Adrenal gland (tissue), 12 donors: ENCODE results near the gene OR2H2. TPM values are rescaled to one million over a fixed set of nuclear protein-coding genes. Genes with fewer than 3 reads are reported as not detected.

Experiments
- DNase-seq, 7 donors: peaks; one replicate each; pipeline ENCODE4 v3.0.0-alpha.2; 2019 to 2020
- H3K27ac ChIP-seq, 5 donors: fragments of 200-600 bp; sonication (generic) in 4 of 5; 1 replicate in 3 of 5; 2 replicates in 2 of 5; pipeline versions ENCODE4 v1.5.1 to v1.8.0; 2016 to 2020; ENCODE audit warnings: mild to moderate bottlenecking in 1 of 5
- H3K27me3 ChIP-seq: fragments of 200-600 bp; 2 replicates; pipeline ENCODE4 v1.8.0; 2021
- H3K36me3 ChIP-seq, 2 donors: fragments of 200-600 bp; replicated peaks in 1 of 2; 1 replicate in 1 of 2; 2 replicates in 1 of 2; pipeline versions ENCODE4 v1.5.1 to v1.8.0; 2018 to 2022
- H3K4me1 ChIP-seq, 2 donors: fragments of 200-600 bp; replicated peaks in 1 of 2; 1 replicate in 1 of 2; 2 replicates in 1 of 2; pipeline versions ENCODE4 v1.5.1 to v1.8.0; 2018 to 2021
- H3K4me3 ChIP-seq, 4 donors: fragments of 200-600 bp; sonication (generic) in 3 of 4; one replicate each; pipeline ENCODE4 v1.5.1; 2016 to 2018
- H3K9me3 ChIP-seq, 3 donors: fragments of 200-600 bp; sonication (generic) in 1 of 3; replicated peaks in 1 of 3; 1 replicate in 2 of 3; 2 replicates in 1 of 3; pipeline versions ENCODE4 v1.5.1 to v1.8.0; 2016 to 2021
- CTCF ChIP-seq, 6 experiments: fragments of 450-650 bp in 4 of 6; fragments of 200-600 bp in 2 of 6; sonication (generic) in 1 of 6; IDR thresholded peaks; 1 replicate in 5 of 6; 2 replicates in 1 of 6; pipeline versions ENCODE4 v1.5.1 to v1.8.0; 2016 to 2021; ENCODE audit warnings: antibody characterized with exemption in 6 of 6, mild to moderate bottlenecking in 2 of 6, moderate library complexity in 1 of 6
- POLR2A ChIP-seq, 2 donors: fragments of 450-650 bp; IDR thresholded peaks; one replicate each; pipeline ENCODE4 v1.6.1; 2017; ENCODE audit warnings: antibody characterized with exemption in 2 of 2, mild to moderate bottlenecking in 2 of 2, moderate library complexity in 1 of 2
- WGBS, 4 donors: extraction: QIAGEN DNeasy Blood & Tissue Kit in 2 of 4; methylation state at CpG; one replicate each; pipeline versions ENCODE4 v1.1.5 to v1.1.7; 2013 to 2017; 5-methylcytosine and 5-hydroxymethylcytosine counted together
- intact Hi-C, 2 donors: fragments of 100-400 bp; cut with DNase I; formaldehyde crosslinking; loops; one replicate each; pipeline versions ENCODE4 v1.14.1 to v1.15.0; 2022 to 2023
- polyA plus RNA-seq, 3 donors: library from polyadenylated mRNA; stranded (reverse); fragments of 200-250 nt in 2 of 3; fragments of 350-450 nt in 1 of 3; fragmentation: Illumina TruSeq in 1 of 3; extraction: RNeasy Lipid Tissue Mini Kit (QIAGEN cat#74804) in 1 of 3; gene quantifications; one replicate each; pipeline ENCODE4 v1.2.3, GENCODE V29; 2013 to 2014
- total RNA-seq, 9 donors: library from RNA; depleted of rRNA in 4 of 9; stranded (reverse); fragments of >200 nt in 4 of 9; fragments of 120-200 nt in 1 of 9; fragmentation: NEBNext Ultra II Directional in 1 of 9; extraction: Animal tissue kit (Norgen Biotek cat#: 25700) in 1 of 9; gene quantifications; one replicate each; pipeline versions ENCODE4 v1.1.0 to v1.2.4, GENCODE V29; 2013 to 2023
- donor health status: healthy with polysubstance abuse.
- donor health status: Bipolar disorder and iron deficiency.
- donor health status: DM: yes; HTN: yes; CAD: no.
- donor health status: DM: no; HTN: no; CAD: no.
- donor health status: DM: no; HTN: no; CAD: no.
- donor health status: DM: yes; HTN: yes; CAD: no.

OR2H2 gene
- total and polyA plus RNA-seq, 12 donors, result not detected

- H3K27ac ChIP-seq, result no peak overlapping the region
- intact Hi-C loops, result no loop called here
- peaks cover 35% of the 10 kb centered on the region for H3K27me3 ChIP-seq
- peak overlapping the region in 1 of 4 donors; percentile 46 for H3K4me3 ChIP-seq
- peaks cover 9 to 17% of the 10 kb centered on the region in 2 donors for H3K4me1 ChIP-seq
- TF ChIP-seq POLR2A (IDR thresholded peaks at IDR 0.05), result no peak
- TF ChIP-seq CTCF (IDR thresholded peaks at IDR 0.05), result peak in 1 of 6 experiments; percentile 24
- WGBS, 4 donors, result 2 to 5% (median 2%) methylated on average over 12 to 83 of the region's 83 CpGs
- H3K36me3 ChIP-seq, result no peaks in the 10 kb centered on the region
- peak; percentile 29 to 68 (median 56) for DNase-seq
- no peaks in the 10 kb centered on the region for H3K9me3 ChIP-seq
These were observed 31.5 kb upstream of the OR2H2 start for GRCh38 chr6:29553268-29554057.

- Histone ChIP-seq H3K36me3 (no peaks in the 10 kb centered on the region), H3K9me3 (no peaks in the 10 kb centered on the region), H3K27me3 (peaks cover 35% of the 10 kb centered on the region), H3K4me1 (peaks cover 9 to 17% of the 10 kb centered on the region in 2 donors), H3K4me3 (no peak overlapping the region), H3K27ac (no peak overlapping the region)
- intact Hi-C loops, result no loop called here
- no peak for TF ChIP-seq POLR2A (IDR thresholded peaks at IDR 0.05)
- TF ChIP-seq CTCF (IDR thresholded peaks at IDR 0.05), result no peak
- no peak for DNase-seq
- WGBS, 4 donors, result 82 to 87% (median 83%) methylated on average over 5 of the region's 5 CpGs
These were observed 30.2 kb upstream of the OR2H2 start for GRCh38 chr6:29554764-29555163.

GRCh38 chr6:29557320-29557719, 27.6 kb upstream of the OR2H2 start:
- TF ChIP-seq CTCF (IDR thresholded peaks at IDR 0.05) (no peak), POLR2A (IDR thresholded peaks at IDR 0.05) (no peak)
- DNase-seq, result no peak
- Histone ChIP-seq H3K27ac (no peak overlapping the region), H3K9me3 (no peaks in the 10 kb centered on the region), H3K36me3 (no peaks in the 10 kb centered on the region), H3K4me1 (peaks cover 9 to 16% of the 10 kb centered on the region in 2 donors), H3K4me3 (no peak overlapping the region), H3K27me3 (peaks cover 35% of the 10 kb centered on the region)
- intact Hi-C loops, result no loop called here

- intact Hi-C loops, result no loop called here
- TF ChIP-seq POLR2A (IDR thresholded peaks at IDR 0.05), result no peak
- no peak for TF ChIP-seq CTCF (IDR thresholded peaks at IDR 0.05)
- WGBS, 4 donors, result 86 to 89% (median 87%) methylated on average over 21 to 22 of the region's 22 CpGs
These were observed 26.4 kb upstream of the OR2H2 start for GRCh38 chr6:29558439-29559079.

More at GRCh38 chr6:29558439-29559079, 26.4 kb upstream of the OR2H2 start:
- Histone ChIP-seq H3K27ac (no peak overlapping the region), H3K9me3 (no peaks in the 10 kb centered on the region), H3K4me1 (peaks cover 3 to 4% of the 10 kb centered on the region in 2 donors), H3K36me3 (no peaks in the 10 kb centered on the region), H3K4me3 (no peak overlapping the region), H3K27me3 (peaks cover 29% of the 10 kb centered on the region)
- no peak for DNase-seq
